Endothelial cell of umbilical vein (primary cell): ENCODE results near the gene HACD3. TPM values are rescaled to one million over a fixed set of nuclear protein-coding genes. Genes with fewer than 3 reads are reported as not detected.
A peak's percentile ranks its signal among the peaks of the same experiment; 100 is the strongest.

Experiments used
- BruUV-seq: library from RNA; stranded (reverse); fragments of 400-500 nt; replicated peaks from 2 replicates; lab custom pipeline; 2021; lab: Mats Ljungman, UMichigan
- CTCF ChIA-PET: fragments of 300-600, 350-600 bp; sonication (Branson Sonifier 250); formaldehyde crosslinking; loops from one replicate; lab custom pipeline; 2021; ENCODE audit warnings: antibody characterized with exemption, inconsistent platforms; lab: Charles Lee
- POLR2A ChIA-PET: fragments of 300-600, 350-600 bp; sonication (Branson Sonifier 250); formaldehyde crosslinking; loops from one replicate; lab custom pipeline; 2021; ENCODE audit warnings: antibody characterized with exemption, inconsistent platforms; lab: Charles Lee
- DNase-seq: peaks from one replicate; pipeline ENCODE4 v3.0.0-alpha.2; 2011; ENCODE audit warnings: low read depth, low spot score
- FAIRE-seq: peaks from 2 replicates; lab custom pipeline; 2011; peaks lifted over from hg19 to GRCh38; lab: Jason Lieb, UNC
- H2AFZ ChIP-seq: 2 replicates; pipeline ENCODE4 v1.6.0; 2012; ENCODE audit warnings: low read depth, low read length, control low read depth, inconsistent platforms
- H3K27ac ChIP-seq: 2 replicates; pipeline ENCODE4 v1.5.1; 2011; ENCODE audit warnings: low read depth, mild to moderate bottlenecking, control low read depth, low read length, moderate library complexity; ENCODE audit not compliant: insufficient read depth
- H3K27me3 ChIP-seq, 2 experiments: 2 replicates each; pipeline versions ENCODE4 v1.6.0 to v1.6.1; 2011; ENCODE audit warnings: low read length in 2 of 2, mixed read lengths in 1 of 2; ENCODE audit not compliant: control insufficient read depth in 2 of 2, insufficient read depth in 2 of 2
- H3K36me3 ChIP-seq, 2 experiments: 2 replicates in 1 of 2; 3 replicates in 1 of 2; pipeline ENCODE4 v1.5.1; 2011; ENCODE audit warnings: low read length in 2 of 2, mild to moderate bottlenecking in 1 of 2, moderate library complexity in 1 of 2; ENCODE audit not compliant: control insufficient read depth in 2 of 2, insufficient read depth in 2 of 2; ENCODE audit errors: extremely low read depth in 1 of 2
- H3K4me1 ChIP-seq: 3 replicates; pipeline ENCODE4 v1.5.1; 2011; ENCODE audit warnings: mild to moderate bottlenecking, low read length; ENCODE audit not compliant: control insufficient read depth, insufficient read depth; ENCODE audit errors: extremely low read depth
- H3K4me2 ChIP-seq: 2 replicates; pipeline ENCODE4 v1.6.1; 2011; ENCODE audit warnings: low read length, control low read depth, mixed read lengths; ENCODE audit not compliant: insufficient read depth
- H3K4me3 ChIP-seq, 3 experiments: fragments of 200-600 bp in 1 of 3; sonication (generic), shearing (Covaris generic) in 1 of 3; replicated peaks in 1 of 3; 2 replicates each; pipeline ENCODE4 v1.5.1; 2011 to 2016; ENCODE audit warnings: control low read depth in 3 of 3, low read length in 3 of 3, mild to moderate bottlenecking in 2 of 3, inconsistent platforms in 1 of 3, low read depth in 1 of 3, moderate library complexity in 1 of 3; ENCODE audit not compliant: insufficient read depth in 1 of 3
- H3K79me2 ChIP-seq: 2 replicates; pipeline ENCODE4 v1.6.0; 2012; ENCODE audit warnings: low read length, inconsistent platforms; ENCODE audit not compliant: control insufficient read depth, insufficient read depth
- H3K9ac ChIP-seq: replicated peaks from 2 replicates; pipeline ENCODE3; 2011; ENCODE audit warnings: low read length, control low read depth; ENCODE audit not compliant: insufficient read depth; ENCODE audit errors: extremely low read depth
- H3K9me1 ChIP-seq: replicated peaks from 3 replicates; pipeline ENCODE4 v1.6.0; 2011; ENCODE audit warnings: mild to moderate bottlenecking, low read length; ENCODE audit not compliant: control insufficient read depth, insufficient read depth; ENCODE audit errors: extremely low read depth
- H3K9me3 ChIP-seq: replicated peaks from 2 replicates; pipeline ENCODE4 v1.5.1; 2012; ENCODE audit warnings: low read length, inconsistent platforms; ENCODE audit not compliant: control insufficient read depth, insufficient read depth
- H4K20me1 ChIP-seq: replicated peaks from 2 replicates; pipeline ENCODE3; 2011; ENCODE audit warnings: mild to moderate bottlenecking, low read length; ENCODE audit not compliant: control insufficient read depth, insufficient read depth; ENCODE audit errors: extremely low read depth
- CTCF ChIP-seq, 2 donors: IDR thresholded peaks; 1 replicate in 1 of 2; 2 replicates in 1 of 2; pipeline ENCODE4 v1.5.1; 2011; ENCODE audit warnings: low read length in 2 of 2, mild to moderate bottlenecking in 2 of 2, moderate library complexity in 2 of 2, control low read depth in 1 of 2, inconsistent platforms in 1 of 2, low read depth in 1 of 2; ENCODE audit not compliant: insufficient read depth in 1 of 2; ENCODE audit errors: extremely low read depth in 1 of 2
- EZH2 ChIP-seq: IDR thresholded peaks from 2 replicates; pipeline ENCODE4 v1.6.1; 2012; ENCODE audit warnings: borderline replicate concordance, low read depth, mild to moderate bottlenecking, moderate library complexity, low read length, inconsistent platforms; ENCODE audit not compliant: severe bottlenecking
- FOS ChIP-seq: IDR thresholded peaks from 2 replicates; pipeline ENCODE4 v1.6.1; 2011; ENCODE audit warnings: mild to moderate bottlenecking, low read length, moderate library complexity, borderline replicate concordance; ENCODE audit not compliant: insufficient read depth
- GATA2 ChIP-seq: IDR thresholded peaks from 2 replicates; pipeline ENCODE4 v1.7.0; 2011; ENCODE audit warnings: low read depth, mild to moderate bottlenecking, moderate library complexity, mixed read lengths, low read length; ENCODE audit not compliant: insufficient read length, insufficient read depth
- JUN ChIP-seq: IDR thresholded peaks from 2 replicates; pipeline ENCODE4 v1.6.1; 2011; ENCODE audit warnings: borderline replicate concordance, low read depth; ENCODE audit not compliant: insufficient read length, insufficient read depth
- MAX ChIP-seq: IDR thresholded peaks from 2 replicates; pipeline ENCODE4 v1.6.1; 2011; ENCODE audit not compliant: insufficient read depth, insufficient read length
- MYC ChIP-seq: IDR thresholded peaks from one replicate; pipeline ENCODE4 v1.6.1; 2011; ENCODE audit warnings: mild to moderate bottlenecking, low read depth, low read length
- POLR2A ChIP-seq: IDR thresholded peaks from 2 replicates; pipeline ENCODE4 v1.6.1; 2012; ENCODE audit warnings: low read depth, mild to moderate bottlenecking, control low read depth, low read length
- POLR2AphosphoS5 ChIP-seq: IDR thresholded peaks from 2 replicates; pipeline ENCODE4 v1.6.1; 2012; ENCODE audit warnings: low read depth, mild to moderate bottlenecking, control low read depth, low read length, moderate library complexity; ENCODE audit not compliant: insufficient read depth
- dilution Hi-C: fragments of 300-500 bp; cut with MboI; formaldehyde crosslinking; loops from one replicate; pipeline ENCODE4 v1.15.0; 2019; ENCODE audit warnings: low sequenced_read_pairs; ENCODE audit not compliant: extremely low pct_ligation_motif_present
- intact Hi-C: fragments of 100-400 bp; cut with micrococcal nuclease; formaldehyde crosslinking; loops from one replicate; pipeline ENCODE4 v1.10.0; 2022
- polyA plus RNA-seq, 4 experiments: library from polyadenylated mRNA; depleted of rRNA in 3 of 4; stranded (reverse) in 3 of 4; unstranded in 1 of 4; fragments of >200 nt; gene quantifications; 2 replicates each; pipeline versions ENCODE4 v1.2.1 to v1.2.3, GENCODE V29; 2011 to 2012; ENCODE audit warnings: missing spikeins in 1 of 4
- total RNA-seq: library from RNA; stranded (reverse); gene quantifications from 2 replicates; pipeline ENCODE4 v1.2.3, GENCODE V29; 2021

HACD3 gene
- total and polyA plus RNA-seq, 2 donors (not counting 3 experiments of a cell fraction or from before 2014, with no cell fraction given): 47.4 to 61.1 TPM

- Histone ChIP-seq H3K27me3 (no peaks in the 10 kb centered on the region), H3K4me3 (no peak overlapping the region), H3K9ac (no peak overlapping the region), H3K36me3 (peaks cover 2 to 4% of the 10 kb centered on the region in 2 experiments), H3K79me2 (peaks cover 52% of the 10 kb centered on the region), H3K4me2 (no peak overlapping the region), H2AFZ (no peak overlapping the region), H3K9me3 (no peaks in the 10 kb centered on the region), H3K4me1 (peaks cover 2% of the 10 kb centered on the region), H3K27ac (no peak overlapping the region), H3K9me1 (peaks cover 4% of the 10 kb centered on the region), H4K20me1 (no peaks in the 10 kb centered on the region)
- ChIA-PET POLR2A (no interaction called here), CTCF (interaction anchor here (2.4 kb wide), 1 partner anchor 8 kb away, joined by 9 read pairs; no protein-coding TSS in a partner anchor)
- FAIRE-seq (no peak), DNase-seq (peak; percentile 40)
- dilution Hi-C loops: no loop called here
- TF ChIP-seq CTCF (IDR thresholded peaks at IDR 0.05; ENCODE audit: extremely low read depth in 1 of 2, insufficient read depth in 1 of 2, low read depth in 1 of 2, low read length in 2 of 2) (no peak), FOS (no peak), GATA2 (no peak), MYC (no peak), JUN (no peak), POLR2AphosphoS5 (no peak), POLR2A (no peak), EZH2 (no peak), MAX (no peak)
- BruUV-seq: no TSS peak
- intact Hi-C loops: no loop called here
Observed at GRCh38 chr15:65550681-65551098, 20.4 kb downstream of the HACD3 start.
